ENCODE measurements around the gene GRM7.

The GRM7 gene

DNA sequence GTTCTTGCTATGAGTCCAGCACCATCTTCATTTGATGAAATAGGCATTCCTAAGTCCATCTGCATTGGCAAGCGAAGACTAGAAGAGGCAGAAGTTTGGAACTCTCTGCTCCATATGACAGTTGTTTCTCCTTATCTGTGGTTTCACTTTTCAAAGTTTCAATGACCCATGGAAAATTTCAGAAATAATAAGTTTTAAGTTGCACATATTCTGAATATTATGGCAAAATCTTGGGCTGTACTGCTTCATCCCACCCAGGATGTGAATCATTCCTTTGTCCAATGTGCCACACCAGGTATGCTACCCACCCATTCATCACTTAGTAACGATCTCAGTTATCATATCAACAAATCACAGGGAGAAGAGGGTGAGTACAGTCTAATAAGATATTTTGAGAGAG is 647.9 kb downstream of the GRM7 start:
- DNase-seq = no peak

DNA sequence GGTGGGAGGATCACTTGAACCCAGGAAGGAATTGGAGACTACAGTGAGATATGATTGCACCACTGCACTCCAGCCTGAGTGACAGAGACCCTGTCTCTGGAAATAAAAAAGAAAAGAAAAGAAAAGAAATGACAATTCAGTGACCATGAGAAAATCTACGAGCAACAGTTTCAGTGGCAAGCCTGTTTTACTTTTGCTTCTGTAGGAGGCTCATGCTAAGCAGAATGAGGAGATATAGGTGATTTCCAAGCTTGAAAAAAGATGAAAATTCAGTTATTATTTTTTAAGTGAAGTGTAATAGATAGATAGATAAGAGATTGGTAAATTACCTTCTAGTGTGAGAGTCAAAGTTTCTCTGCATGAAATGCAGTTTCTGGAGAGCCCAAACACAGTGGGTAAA is 651.1 kb downstream of the GRM7 start:
- no peak for DNase-seq

DNA sequence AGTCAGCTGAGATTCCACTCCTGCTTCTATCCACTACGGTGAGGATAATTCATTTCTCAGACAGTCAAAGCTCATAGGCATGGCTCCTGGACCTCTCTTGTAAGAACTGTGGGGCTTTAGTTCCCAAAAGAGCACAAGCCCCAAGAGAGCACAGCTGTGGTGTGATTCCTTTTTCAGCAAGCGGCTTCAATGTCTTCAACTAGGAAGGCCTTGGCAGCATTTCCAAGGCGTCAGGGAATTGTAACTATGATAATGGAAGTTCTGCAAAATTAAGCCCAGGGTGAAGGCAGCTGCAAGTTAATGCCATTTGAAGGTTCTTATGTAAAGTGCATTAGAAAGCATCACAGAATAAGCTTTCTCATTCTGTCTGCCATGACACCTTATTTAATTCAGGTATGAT is 657.1 kb downstream of the GRM7 start:
- DNase-seq = no peak

DNA sequence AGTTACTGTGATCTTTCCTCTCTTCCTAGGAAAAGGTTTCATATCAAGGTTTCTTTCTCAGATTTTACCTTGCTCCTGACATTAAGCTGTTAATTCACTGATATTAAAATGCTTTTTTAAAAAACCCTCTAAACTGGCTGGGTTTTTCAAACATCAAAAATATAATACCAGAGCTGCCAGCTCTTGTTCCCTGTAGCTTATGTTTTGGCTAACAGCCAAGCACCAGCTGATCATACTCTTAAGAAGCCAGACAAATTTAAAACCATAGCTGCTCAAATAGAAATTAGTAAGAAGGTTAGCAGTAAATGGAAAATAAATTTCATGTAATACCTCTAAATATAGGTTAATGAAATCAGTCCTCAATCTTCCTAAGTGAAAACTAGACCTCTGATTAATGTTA is 657.5 kb downstream of the GRM7 start:
- no peak for DNase-seq

DNA sequence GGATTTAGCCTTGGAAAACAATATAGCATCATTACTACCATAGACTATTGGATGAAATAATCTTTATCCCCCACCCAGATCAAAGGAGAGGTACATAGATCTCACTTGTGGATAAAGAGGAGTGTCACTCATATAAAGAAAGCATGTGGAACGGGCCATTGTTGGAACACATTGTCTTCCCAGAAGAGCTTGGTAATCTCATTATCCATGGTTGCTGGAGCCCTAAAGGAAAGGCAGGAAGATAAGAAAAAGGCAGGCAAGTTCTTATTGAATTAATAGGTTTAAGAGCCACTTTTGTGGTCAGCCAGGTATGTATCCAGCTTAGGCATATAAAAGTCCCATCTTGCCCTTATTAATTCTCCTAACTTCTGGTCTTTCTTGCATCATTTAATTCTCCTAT is 659.1 kb downstream of the GRM7 start:
- DNase-seq = no peak

DNA sequence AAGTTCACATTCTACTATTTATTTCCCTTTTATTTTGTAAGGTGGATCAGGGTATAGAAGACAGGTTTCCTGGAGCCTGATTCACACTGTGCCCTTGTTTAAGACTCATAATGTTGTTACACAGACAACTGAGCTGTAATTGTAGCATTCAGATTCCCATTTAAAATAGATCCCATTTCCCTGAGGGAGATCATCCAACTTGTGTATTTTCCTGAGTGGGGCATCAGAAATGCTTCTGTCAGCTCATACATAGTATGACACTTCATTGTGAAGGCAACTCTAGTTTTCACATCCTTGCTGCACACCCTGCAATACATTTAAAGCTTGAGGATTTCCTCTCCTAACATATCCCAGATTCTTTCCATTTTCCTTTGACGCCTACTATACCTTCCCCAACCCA is 659.7 kb downstream of the GRM7 start:
- no peak for DNase-seq

DNA sequence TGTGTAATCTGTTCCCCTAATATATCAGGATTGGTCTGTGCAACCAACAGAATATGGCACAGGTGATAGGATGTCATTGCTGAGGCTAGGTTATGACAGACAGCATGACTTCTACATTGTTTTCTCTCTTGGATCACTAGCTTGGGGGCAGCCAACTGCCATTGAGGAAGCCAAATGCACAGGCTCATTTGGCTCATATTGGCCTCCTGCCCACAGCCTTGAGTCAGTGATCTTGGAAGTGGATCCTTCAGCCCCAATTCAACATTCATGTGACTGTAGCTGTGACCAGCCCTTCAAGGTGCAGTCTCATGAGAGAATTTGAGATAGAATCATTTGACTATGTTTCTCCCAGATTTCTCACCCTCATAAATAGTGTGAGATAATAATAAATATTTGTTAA is 675.6 kb downstream of the GRM7 start:
- no peak for DNase-seq

DNA sequence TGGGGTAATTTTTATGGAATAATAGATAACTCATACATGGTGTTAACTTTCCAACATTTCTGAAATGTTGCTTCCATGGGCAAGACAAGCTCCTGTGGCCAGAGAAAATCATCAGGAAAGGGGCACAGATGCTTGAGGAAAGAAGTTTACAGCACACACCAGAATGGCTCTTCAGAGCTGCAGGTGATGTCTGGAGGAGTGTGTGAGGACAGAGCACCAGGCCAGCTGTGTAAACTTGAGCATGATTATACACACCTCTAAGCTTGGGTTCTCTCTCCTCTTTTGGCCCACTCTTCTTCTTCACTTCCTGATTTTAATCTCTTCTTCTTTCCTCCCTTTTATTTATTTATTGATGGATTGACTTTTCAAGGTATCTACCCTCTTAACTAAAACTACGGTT is 676.0 kb downstream of the GRM7 start:
- no peak for DNase-seq

DNA sequence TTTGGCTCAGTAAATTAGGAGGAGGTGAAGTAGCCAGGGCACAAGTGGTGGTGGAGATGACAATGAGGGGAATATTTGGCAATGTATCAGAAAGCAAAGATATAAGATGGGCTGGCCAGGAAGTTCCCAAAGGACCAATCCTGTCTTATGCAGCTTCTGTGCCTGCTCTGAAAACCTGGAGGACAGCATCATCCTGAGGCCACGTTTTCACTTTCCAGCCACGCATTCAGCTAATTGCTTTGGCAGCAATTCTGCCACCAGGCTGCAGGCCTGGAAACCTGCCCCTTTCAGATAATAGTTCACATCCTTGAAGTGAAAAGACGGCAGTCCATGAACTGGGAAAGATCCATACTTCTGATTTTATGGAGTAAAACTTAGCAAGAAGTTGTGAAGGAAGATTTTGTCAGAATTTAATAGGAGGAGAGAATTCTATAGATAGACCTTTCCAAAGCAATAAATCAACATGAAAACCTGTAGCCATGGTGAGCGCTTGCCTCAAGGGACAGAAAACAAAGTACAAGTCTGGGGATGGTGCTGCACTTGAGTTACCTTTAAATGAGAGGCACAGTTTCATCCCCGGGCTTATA is 682.5 kb downstream of the GRM7 start:
- peak; percentile 8 for DNase-seq

DNA sequence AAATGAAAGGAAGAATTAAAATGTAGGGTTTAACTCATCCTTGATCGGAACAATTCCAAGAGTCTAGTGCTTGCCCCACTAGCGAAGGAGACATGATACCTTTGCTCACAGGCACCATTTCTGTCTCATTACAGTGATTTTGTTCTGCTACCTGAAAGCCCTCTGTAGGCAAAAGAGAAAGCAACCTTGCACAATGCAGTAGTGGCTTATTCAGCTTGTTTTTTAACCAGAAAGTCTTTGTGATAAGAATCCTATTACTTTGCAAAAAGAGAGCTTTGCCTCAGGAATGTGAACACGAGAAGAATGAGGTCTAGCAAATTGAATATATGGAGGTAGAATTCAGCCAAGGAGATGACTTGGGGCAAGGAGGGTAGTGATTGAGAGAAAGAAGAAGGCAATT is 684.4 kb downstream of the GRM7 start:
- DNase-seq = no peak

DNA sequence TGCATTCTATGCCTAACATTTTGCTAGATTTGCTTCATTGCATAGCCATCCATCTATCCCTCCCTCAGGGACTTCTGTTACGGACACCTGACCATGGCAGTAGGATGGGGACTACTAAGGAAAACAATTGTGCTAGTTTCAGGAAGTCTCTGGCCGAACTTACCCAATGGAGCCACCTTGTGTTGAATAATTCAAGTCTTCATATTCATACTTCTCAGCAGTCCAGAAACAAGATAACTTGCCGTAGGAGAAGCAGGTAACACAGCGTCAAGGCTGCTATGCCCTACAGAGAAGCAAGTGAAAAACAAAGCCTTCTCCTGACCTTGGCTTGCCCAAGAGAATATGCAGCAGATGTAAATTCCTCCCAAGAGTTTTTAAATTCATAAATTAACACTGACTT is 685.3 kb downstream of the GRM7 start:
- DNase-seq = no peak

DNA sequence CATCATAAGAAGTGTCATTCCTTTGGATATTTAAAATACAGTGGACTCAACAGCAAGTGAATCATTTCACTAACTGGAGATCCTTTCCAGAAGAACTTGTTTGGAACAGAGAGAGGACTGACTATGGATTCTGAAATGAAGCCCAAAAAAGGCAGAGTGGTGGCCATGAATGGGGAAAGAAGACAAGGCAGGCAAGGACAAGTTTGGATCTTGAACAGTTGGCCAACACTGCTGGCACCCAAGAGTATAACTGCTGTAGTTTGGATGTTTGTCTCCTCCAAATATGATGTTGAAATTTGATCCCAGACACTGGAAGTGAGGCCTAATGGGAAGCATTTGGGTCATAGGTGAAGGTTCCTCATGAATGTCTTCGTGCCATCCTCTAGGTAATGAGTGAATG is 686.9 kb downstream of the GRM7 start:
- no peak for DNase-seq

DNA sequence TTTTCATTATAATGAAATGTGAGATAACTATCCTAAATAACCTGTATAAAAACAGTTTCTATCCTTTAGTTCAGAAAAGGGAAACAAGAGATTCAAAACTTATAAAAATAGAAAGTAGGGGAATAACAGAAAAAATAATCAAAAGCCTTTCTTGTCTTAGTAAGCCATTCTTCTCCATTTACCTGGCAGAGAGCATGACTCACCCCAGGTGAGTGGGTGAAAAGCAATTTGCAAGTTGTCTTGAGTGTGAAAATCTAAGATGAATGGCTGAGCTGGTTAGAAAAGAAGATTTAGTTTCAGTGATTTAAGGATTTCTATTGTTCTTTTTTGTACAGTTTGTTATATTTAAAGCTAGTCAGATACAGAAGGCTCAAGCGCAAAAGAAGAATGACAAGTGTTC is 702.0 kb downstream of the GRM7 start:
- no peak for DNase-seq

DNA sequence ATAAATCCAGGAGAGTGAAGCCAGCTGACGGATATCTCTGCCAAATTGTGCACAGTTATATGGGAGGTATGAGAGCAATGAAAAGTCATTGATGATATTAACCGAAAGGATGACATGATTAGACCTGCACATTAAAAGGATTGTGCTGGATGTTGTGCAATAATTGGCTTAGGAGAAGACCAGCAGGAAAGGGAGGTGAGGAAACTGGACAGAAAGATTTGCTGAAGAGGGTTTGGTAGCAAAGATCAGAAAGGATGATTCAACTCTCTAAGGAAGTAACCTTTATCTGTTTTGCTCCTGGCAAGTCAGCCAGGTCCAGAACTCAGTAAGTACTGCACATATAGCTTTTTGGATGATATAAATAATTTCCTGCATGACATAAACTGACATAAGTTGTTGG is 704.7 kb downstream of the GRM7 start:
- no peak for DNase-seq

DNA sequence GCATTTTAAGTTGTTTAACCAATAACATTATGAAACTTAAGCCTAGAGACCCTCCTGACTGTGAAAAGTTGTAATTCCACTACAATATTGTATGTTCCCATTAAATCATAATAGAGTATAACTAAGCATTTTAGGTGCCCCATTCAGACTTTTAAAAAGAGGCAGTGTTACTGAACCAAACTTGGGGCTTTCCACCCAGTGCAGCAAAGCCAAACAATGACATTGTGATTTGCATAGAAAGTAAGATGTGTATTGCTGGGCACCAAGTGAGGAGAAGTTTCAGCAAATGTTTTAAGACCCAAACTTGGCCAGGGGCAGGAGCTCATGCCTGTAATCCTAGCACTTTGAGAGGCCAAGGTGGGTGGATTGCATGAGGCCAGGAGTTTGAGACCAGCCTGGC is 706.2 kb downstream of the GRM7 start:
- DNase-seq = no peak

DNA sequence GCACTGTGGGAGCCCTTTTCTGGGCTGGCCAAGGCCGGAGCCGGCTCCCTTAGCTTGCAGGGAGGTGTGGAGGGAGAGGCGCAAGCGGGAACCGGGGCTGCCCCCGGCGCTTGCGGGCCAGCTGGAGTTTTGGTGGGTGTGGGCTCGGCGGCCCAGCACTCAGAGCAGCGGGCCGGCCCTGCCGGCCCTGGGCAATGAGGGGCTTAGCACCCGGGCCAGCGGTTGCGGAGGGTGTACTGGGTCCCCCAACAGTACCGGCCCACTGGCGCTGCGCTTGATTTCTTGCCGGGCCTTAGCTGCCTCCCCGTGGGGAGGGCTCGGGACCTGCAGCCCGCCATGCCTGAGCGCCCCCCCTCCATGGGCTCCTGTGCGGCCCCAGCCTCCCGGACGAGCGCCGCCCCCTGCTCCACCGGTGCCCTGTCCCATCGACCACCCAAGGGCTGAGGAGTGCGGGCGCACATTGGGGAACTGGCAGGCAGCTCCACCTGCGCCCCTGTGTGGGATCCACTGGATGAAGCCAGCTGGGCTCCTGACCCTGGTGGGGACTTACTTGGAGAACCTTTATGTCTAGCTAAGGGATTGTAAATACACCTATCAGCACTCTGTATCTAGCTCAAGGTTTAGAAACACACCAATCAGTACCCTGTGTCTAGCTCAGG is 707.7 kb downstream of the GRM7 start:
- DNase-seq = no peak

DNA sequence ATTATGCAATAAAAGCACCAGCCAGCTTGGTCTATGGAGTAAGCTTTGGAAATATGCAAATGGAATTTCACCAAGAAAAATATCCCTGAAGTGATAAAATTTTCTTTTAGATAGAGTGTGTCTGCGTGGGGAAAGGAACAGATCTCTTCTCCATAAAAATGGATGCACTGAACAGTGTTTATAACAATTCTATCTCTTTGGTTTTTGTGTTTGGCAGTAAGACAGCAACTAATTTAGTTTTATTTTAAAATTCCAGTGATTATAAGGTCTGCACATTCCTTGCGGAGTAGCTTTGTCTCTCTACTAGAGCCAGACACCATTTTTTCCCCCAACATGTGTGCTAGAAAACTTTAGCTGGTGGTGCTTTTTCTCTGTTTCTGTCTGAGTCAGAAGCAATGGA is 712.4 kb downstream of the GRM7 start:
- no peak for DNase-seq

DNA sequence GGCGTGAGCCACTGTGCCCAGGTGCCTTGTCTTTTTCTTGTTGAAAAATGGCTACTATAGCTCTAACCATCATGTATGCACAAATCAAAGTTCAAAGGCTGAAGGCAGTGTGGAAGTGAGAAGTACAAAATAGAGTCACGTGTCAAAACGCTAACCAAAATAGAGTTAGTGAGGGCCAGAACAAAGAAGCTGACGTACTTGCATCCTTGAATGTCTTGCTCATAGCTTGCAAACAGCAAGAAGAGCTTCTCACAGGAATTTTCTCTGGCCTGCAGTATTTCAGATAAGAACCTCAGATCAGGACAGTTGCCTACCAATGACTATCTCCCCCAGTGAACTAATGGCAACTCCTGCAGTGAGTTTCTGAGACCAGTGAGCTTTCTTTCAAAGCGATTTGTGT is 713.5 kb downstream of the GRM7 start:
- DNase-seq = no peak

DNA sequence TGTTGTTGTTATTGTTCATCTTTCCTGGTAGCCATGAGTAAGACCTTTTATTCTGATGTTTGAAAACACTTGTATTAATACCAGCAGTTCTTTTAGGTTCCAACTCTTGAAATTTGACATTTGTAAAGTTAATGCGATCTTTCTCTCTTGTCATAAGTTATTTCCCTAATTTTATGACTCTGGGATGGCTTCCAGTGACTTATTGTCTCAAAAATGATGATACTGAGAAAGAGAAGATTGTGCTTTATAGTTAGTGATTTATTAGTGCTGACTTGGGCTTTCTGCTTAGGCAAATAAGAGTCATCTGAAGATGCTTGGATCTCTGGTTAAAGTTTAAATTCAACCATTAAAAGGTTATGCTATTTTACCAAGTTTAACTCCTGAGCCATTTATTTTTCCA is 715.2 kb downstream of the GRM7 start:
- no peak for DNase-seq

DNA sequence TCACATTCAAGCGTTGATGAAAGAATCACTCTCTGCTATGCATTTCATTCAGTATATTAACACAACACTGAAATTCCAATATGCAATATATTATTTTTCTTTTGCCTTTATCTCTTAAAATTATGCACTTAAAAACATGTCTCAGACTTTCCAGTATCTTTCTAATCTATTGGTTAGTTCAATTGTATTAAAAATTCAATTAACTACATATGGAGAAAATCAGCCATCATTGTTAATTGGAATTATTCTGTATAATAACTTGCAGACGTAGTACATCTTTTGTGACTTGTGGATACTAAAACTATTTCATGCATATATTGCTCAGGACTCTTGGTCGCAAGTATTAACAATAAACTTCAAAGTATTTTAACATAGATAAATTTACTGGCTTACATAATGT is 715.6 kb downstream of the GRM7 start:
- DNase-seq = no peak

DNA sequence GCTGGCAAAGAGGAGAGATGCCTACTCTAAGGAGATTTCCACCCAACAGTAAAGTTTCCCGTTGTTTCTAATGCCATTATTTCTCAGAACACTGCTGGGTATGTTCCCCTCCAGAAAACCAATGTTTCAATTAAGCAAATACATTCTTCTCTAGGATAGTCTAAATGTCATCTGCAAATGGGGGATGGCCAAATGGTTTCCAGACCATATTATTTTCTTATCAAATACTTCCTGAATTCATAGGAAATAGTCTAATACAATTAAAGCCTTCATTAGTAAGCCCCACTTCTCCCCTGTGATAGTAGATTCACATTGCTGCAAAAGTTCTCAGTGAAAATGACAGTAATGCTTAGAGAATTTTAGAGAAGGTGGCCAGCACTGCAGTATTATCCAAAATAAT is 716.6 kb downstream of the GRM7 start:
- no peak for DNase-seq

DNA sequence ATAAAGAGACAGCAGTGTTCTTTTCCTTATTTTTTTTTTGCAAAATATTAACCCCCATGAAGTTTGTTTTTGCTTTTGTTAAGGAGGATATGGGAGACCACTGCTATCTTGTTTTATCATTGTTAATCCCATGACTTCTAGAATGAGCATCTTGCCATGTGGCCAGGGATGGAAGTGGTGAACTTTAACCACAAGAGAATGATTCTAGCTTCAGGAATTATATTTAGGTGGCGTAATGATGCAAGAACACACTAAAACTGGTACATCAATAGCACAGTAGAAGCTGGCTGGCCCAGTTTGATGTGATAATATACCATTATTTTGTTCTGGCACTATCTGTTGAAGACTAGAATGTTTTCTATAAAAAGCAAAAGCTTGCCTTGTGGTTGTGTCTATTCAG is 720.9 kb downstream of the GRM7 start:
- no peak for DNase-seq

DNA sequence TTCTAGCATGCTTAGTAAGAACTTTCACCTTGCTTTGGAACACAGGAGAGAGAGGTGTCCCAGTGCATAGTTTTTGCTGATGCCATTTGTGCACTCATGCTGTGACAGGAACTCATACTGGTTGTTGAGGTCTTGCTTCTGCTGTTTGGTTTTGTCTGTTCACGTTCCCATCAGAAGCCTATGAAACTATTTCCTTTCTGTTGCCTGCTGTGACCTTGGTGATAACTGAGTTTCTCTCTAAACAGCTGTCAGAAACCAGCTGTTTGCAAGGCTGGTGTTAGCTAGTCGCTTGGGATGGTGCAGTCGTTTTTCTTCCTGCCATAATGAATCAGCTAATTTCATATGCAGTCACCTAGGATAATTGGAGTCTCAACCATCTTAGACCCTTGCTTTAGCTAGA is 724.1 kb downstream of the GRM7 start:
- no peak for DNase-seq

DNA sequence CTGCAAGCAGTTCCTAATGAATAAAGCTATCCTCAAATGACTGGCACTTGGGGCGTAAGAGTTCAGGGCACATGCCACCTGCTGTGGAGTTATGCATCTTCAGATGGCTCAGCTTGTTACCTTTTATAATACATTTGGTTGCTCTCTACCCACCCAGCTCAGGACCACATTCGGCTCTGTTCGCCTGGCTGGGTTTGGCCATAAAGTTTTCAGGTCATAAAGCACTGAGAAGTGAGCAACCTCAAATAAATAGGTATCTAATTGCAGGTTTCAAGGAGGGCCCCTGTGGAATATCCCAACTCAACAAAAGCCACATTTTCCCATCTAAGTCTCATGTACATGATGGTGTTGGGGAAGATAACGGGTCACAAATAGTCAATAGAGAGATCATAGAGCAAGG is 727.3 kb downstream of the GRM7 start:
- DNase-seq = no peak

DNA sequence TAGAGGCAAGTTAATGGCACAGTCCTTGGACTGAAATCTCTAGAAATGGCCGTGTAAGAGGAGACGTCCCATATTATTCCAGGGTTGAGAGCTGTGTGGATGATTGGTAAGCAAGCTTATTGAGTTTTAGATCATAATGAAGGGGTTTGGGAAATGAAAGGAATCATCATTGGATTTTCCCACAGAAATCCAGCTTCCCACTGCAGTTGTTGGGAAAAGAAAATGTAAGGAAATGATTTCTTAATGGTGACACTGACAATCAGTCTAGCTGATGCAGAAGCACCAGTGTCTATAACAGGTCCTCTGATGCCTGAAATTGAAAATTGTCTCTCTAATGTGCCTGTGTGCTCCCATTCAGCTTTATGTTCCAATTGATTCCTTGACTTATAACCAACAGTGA is 728.6 kb downstream of the GRM7 start:
- no peak for DNase-seq

Measured in right kidney (tissue), 1 donor.